Brain pericyte (primary cell): ENCODE data around the gene PTPA.
"Not testable (repeated sequence)": the region's sequence is repeated elsewhere in the genome, so short reads cannot be mapped to it uniquely, and the experiment has no call there.

Experiments
- DNase-seq: peaks from one replicate; pipeline ENCODE4 v3.0.0-alpha.2; 2012; ENCODE audit warnings: low read depth, low spot score

The PTPA gene

GRCh38 chr9:129108805-129109536, 2.2 kb upstream of the PTPA start:
- no peak for DNase-seq

GRCh38 chr9:129109537-129109903, 1.7 kb upstream of the PTPA start:
- DNase-seq = no peak

- no peak for DNase-seq
Observed at GRCh38 chr9:129109952-129110739, 1.1 kb upstream of the PTPA start.

GRCh38 chr9:129111528-129112151, 425 bp downstream of the PTPA start:
- DNase-seq = no peak

- DNase-seq = not testable (repeated sequence)
Observed at GRCh38 chr9:129112526-129112925, 1.3 kb downstream of the PTPA start.

DNA sequence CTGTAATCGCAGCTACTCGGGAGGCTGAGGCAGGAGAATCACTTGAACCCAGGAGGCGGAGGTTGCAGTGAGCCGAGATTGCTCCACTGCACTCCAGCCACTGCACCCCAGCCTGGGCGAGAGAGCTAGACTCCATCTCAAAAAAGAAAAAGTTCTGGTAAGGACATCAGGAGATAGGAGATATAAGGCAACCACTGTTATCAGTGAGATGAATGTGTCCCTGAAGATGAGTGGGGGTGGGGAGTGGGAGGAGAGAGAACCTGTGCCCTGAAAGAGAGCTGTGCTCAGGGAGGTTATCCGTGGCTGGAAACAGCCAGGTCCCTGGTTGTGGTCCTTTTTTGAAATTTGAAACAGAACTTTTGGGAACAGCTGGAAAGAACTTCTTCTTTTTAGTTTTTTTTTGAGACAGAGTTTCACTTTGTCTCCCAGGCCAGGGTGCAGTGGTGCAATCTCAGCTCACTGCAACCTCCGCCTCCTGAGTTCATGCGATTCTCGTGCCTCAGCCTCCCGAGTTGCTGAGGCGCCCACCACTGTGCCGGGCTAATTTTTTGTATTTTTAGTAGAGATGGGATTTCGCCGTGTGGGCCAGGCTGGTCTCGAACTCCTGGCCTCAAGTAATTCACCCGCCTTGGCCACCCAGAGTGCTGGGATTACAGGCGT, 2.6 kb downstream of the PTPA start:
- no peak for DNase-seq

- DNase-seq = no peak
Observed at GRCh38 chr9:129118799-129119198, 7.6 kb downstream of the PTPA start.

DNA sequence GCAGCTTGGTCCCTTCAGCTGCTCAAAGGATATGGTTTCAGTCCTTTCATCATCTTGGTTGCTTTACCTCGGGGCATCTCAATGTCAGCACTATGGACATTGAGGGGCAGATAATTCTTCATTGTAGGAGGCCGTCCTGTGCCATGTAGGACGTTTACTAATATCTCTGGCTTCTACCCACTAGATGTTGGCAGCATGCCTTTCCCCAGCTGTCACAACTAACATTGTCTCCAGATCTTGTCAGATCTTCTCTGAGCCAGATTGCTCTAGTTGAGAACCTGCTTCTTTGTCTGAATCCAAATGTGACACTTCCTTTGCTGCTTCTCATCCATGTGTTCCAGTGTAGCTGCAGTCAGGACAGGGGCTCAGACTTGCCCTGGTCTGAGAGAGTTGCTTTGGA, 10.3 kb downstream of the PTPA start:
- no peak for DNase-seq

- DNase-seq = no peak
Observed at GRCh38 chr9:129122133-129122532, 10.9 kb downstream of the PTPA start.

- not testable (repeated sequence) for DNase-seq
Observed at GRCh38 chr9:129122976-129123375, 11.8 kb downstream of the PTPA start.

DNA sequence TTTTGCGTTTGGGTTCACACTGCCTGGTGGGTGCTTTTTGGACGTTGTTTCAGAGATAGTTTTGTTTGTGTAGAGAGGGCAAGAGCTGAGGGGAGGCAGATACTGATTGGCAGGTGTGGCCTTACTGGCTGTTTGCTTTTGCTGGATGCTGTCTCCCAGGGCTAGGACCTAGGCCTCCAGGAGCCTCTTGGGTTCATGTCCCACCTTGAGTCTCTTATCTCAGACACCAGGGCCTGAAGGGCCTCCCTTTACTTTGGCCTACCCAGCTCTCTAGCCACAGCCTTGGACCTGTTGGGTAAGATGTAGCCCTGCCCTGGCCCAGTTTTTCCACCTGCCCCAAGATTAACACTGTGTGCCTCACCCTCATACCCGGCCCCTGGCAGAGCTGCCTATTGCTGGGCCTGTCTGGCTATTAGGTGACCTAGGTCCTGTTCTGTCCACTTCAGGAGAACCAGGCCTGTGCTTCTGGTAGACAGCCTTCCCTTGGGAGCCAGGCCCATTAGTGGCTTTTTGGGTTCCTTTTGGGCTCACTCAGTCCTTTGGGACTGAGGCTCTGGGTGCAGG, 13.4 kb downstream of the PTPA start:
- DNase-seq = no peak

DNA sequence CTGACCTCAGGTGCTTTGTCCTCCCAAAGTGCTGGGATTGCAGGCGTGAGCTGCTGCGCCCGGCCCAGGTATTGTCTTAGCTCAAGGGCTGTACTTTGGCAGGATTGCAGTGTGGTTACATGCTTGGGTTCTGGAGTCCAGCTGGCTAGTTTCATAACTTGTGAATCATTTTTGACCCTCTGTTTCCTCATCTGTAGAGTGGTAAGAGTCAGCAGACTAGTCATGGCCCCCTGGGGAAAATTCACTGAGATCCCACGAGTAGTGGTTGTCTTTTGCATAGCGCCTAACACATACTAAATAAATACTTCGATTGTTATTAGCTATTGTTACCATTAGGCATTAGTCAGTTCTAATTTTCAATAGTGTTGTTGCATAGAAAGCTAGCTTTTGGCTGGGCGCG, 14.3 kb downstream of the PTPA start:
- DNase-seq = peak; percentile 77

DNA sequence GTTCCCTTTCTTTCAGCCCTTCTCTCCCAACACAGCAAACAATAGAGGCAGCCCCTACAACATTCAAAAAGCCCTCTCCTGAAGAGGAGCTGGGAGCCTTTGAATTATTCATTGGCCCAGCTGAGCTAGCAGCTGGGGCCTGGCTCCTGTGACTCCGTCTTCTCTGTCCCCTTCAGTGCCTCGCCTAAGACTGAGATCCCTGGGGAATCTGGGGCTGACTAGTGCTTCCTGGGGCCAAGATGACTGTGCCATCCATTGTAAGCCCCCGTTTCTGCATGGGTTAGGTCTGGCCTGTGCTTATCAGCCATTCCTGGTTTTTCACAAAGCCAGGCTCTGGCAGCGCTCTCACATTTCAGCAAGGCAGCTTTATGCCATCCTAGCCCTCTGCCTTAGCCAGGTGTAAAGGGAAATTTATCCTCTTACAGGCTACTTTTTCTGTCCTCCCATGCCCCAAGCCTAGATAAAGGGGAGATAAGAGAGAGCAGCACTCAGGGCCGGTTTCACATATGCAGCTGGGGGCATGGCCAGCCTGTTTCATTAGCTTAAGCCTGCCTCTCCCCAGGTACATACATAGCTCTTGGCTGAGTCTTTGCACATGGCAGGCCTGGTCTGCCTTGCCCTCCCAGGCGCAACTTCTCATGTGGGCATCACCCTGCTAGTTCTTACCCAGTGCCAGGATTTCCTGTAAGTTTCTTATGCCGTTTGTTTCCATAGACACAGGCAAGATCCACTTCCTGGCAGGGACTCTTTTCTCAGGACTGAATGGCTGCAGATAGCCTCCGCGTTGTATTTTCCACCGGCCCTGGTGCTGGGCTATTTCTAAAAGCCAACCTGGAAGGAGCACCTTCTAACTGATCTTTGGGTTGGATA, 15.8 kb downstream of the PTPA start:
- no peak for DNase-seq

DNA sequence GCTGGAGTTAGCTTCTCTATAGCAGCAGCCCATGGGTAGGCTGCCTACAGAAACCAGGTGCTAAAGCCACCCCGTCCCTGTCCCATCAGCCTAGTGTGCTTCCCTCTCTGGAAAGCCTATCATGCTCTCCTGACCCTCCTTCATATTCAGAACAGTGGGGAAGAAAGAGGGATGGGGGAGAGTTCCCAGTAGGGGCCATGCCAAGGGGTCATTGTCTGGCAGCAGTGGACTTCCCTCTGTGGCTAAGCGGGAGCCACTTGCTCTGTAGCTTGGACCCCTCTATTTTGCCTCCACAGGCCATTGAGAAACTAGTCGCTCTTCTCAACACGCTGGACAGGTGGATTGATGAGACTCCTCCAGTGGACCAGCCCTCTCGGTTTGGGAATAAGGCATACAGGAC, 17.5 kb downstream of the PTPA start:
- DNase-seq = no peak

- DNase-seq = not testable (repeated sequence)
Observed at GRCh38 chr9:129130271-129130670, 19.1 kb downstream of the PTPA start.

GRCh38 chr9:129130791-129131190, 19.6 kb downstream of the PTPA start:
- no peak for DNase-seq

DNA sequence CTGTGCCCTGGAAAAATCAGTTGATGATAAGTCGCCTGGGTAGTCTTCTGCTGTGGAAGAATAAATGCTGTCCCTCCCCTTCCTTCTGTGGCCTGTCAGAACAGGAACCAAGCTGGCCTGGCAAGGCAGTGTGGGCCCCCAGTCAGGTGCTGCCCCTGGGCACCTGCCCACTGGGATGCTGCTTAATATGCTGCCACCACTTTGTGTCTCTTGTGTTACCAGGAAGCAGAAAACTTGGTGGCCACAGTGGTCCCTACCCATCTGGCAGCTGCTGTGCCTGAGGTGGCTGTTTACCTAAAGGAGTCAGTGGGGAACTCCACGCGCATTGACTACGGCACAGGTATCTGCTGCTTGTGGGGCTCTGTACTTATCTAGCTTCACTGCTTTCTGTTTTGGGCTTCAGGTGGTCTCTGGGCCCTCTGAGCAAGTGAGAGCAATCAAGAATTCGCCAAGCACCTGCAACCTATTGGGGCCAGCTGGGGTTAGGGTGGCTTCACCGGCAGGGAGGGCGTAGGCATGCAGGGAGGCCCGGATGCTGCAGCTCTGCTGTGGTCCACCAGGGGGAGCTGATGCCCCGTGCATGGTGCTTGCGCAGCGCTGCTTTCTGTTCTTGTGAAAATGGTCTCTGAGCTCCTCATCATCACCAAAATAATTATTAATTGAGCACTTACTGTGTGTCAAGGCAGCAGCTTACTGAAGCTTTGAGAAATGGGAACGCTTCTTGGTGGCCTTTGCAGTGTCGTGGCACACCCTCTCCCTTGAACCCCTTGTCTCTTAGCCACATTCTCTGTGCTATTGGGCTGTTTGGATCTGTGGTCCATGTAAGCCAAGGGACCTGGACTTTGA, 20.3 kb downstream of the PTPA start:
- no peak for DNase-seq

GRCh38 chr9:129133082-129133481, 21.9 kb downstream of the PTPA start:
- DNase-seq = no peak

DNA sequence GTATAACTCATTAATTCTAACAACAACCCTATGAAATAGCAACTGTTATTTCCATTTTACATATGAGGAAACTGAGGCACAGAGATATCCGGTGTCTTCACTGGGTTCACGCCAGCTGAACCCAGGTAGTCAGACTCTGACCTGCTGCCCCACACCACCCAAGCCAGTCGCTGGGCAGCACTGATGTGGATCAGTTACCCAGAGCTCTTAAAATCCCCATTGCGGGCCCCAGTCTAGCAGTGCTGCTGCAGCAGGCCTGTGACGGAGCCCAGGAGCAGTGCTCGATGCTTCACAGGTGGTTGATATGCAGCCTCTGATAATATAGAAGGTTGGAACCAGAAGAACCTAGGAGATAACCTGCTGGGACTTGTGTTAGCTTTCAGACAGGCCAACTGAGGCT, 24.3 kb downstream of the PTPA start:
- no peak for DNase-seq

DNA sequence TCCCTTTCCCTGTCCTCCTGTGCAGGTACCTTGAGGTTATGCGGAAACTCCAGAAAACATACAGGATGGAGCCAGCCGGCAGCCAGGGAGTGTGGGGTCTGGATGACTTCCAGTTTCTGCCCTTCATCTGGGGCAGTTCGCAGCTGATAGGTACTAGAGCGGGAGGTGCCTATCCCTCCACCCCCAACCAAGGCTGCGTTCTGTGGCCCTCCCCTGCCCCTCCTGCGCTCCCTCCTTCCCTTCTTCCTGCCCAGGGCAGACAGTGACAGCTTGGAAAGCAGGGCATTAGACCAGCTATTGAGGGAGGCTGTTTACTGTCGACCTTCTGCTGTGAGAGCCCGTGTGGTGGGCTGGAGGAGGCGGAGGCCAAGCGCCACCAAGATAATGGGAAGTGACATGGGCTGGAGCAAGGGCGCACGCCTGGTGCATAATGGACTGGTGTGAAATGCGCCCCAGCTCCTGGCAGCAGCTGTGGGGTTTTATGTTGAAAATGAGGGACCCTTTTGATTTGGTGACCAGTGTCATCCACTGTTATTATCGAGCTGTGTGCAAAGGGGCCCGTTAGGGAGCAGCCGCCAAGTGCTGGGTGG, 25.3 kb downstream of the PTPA start:
- DNase-seq = no peak
